Bladder microvascular endothelial cell (primary cell): ENCODE data around the gene MEIG1. TPM values are rescaled to one million over a fixed set of nuclear protein-coding genes. Genes with fewer than 3 reads are reported as not detected.

ENCODE experiments used
- total RNA-seq: library from RNA; depleted of rRNA; stranded (reverse); fragments of >200 nt; gene quantifications from 2 replicates; pipeline ENCODE4 v1.2.3, GENCODE V29; 2014

Gene MEIG1
- total RNA-seq = not detected in 2 replicates

GRCh38 chr10:14959221-14960057 is at the start of gene MEIG1:
Gene MEIG1, plus strand, starts transcription at chr10:14959388. Its CDS starts 7,081 bp downstream, at chr10:14966469.

DNA sequence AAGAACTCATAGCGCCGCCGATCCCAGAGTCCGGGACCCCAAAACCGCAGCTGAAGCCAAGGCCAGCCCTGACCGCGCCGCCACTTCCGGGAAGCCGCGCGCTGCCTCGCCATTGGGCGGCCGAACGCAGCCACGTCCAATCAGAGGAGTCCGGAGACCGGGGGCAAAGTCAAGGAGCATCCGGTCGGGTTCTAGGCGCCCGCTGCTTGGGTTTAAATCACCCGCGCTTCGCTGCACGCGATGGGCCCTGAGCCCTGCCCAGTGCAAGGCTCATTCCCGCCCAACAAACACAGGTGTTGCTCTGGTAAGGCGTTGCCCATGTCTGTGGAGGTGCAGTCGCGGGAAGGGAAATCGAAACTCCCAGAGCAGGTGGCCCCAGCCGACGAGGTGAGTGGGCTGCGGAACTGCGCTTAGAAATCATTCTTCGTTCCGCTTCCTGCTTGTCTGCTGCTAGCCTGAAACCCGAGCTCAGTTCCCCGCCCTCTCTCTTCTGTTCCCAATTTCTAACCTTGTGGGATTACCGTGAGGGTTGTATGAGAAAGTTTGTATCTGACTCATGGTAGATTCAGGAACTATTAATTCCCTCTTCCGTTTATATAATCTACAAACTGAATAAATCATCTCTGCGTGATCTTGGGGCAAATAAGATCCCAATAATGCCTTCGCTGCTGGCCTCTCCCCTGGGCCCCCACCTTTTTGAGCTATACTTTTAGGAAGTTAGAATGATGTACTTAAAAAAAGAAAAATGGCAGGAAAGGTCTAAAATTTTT is 5.0 kb upstream of the MEIG1 start, which contains the start of gene DCLRE1C:
Gene DCLRE1C, minus strand, starts transcription at position 96 of the 770 bp plus-strand sequence. Its CDS starts 86 bp downstream, at position 10.

Other genes starting within 250 kb of the MEIG1 start
- 41.3 and 76.3 TPM in 2 replicates for gene FAM107B, start 184.5 kb upstream of the MEIG1 start, total RNA-seq
- gene CDNF, start 121.4 kb upstream of the MEIG1 start, total RNA-seq = 0.81 TPM in 1 of 2 replicates, not detected in the other
- 9.8 and 10.5 TPM in 2 replicates for gene HSPA14, start 121.1 kb upstream of the MEIG1 start, total RNA-seq
- 12.6 and 21.0 TPM in 2 replicates for gene MSANTD7, start 121.1 kb upstream of the MEIG1 start, total RNA-seq
- 14.4 and 16.9 TPM in 2 replicates for gene SUV39H2, start 80.5 kb upstream of the MEIG1 start, total RNA-seq
- 4.7 and 9.1 TPM in 2 replicates for gene DCLRE1C, start 5.3 kb upstream of the MEIG1 start, total RNA-seq
- gene OLAH, start 84.6 kb downstream of the MEIG1 start, total RNA-seq = 0.16 and 0.57 TPM in 2 replicates
- gene ACBD7, start 129.4 kb downstream of the MEIG1 start, total RNA-seq = 2.4 and 3.1 TPM in 2 replicates
- 6.2 and 8.1 TPM in 2 replicates for gene RPP38, start 138.0 kb downstream of the MEIG1 start, total RNA-seq
- gene NMT2, start 209.3 kb downstream of the MEIG1 start, total RNA-seq = 52.5 and 75.3 TPM in 2 replicates